Femur (tissue), 1 donor: Measurements from ENCODE around the gene DDX59.

Experiments
- DNase-seq: peaks from one replicate; pipeline ENCODE4 v3.0.0-alpha.2; 2017

DDX59 gene

DNA sequence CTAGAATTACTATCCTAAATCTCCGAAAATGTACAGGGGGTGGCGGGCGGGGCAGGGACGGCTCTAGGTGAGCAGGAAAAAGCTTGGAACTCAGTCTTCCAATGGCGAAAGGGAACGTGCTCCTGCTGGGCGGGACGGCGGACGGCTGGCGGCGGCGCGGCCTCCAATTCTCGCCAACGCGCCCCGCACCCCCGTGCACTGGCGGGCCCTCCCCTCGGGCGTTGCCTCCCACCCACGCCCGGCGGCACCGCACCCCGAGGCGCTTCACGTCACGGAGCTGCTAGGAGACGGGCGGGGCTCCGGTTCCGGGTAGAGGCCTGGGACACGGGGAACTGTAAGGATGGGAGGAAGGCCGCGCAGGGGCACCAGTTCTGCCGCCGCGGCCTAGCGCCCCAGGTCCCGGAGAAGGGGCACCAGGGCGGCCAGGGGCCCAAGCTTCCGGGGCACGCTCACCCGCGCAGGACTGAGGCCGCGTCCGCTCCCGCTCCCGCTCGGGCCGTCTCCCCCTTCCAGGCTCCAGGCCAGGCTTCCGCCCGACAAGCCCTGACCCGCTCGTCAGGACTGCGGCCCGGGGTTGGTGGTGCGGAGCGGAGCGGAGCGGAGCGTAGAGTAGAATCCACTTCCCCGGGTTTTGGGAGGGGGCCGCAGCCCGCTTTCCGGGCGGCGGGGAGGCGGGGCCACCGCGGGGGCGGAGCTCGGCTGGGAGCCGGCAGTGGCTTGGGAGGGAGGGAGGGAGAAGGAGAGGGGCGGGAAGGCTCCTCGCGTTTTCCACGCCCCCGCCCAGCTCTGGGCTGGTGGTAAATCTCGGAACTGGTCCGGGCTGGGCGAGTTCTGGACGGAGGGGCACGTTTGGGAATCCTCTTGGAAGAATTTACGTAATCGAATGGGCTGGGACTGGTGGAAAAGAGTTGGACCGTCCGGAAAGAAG lies at the start of gene DDX59:
DDX59 (minus strand) TSS at position 594 of the 928 bp plus-strand sequence. CDS start 3,167 bp downstream, outside the sequence.
- peak; percentile 98 for DNase-seq

GRCh38 chr1:200714504-200715187 lies 44.9 kb upstream of the DDX59 start:
- DNase-seq: no peak

GRCh38 chr1:200710166-200710565 lies 40.5 kb upstream of the DDX59 start:
- no peak for DNase-seq

DNA sequence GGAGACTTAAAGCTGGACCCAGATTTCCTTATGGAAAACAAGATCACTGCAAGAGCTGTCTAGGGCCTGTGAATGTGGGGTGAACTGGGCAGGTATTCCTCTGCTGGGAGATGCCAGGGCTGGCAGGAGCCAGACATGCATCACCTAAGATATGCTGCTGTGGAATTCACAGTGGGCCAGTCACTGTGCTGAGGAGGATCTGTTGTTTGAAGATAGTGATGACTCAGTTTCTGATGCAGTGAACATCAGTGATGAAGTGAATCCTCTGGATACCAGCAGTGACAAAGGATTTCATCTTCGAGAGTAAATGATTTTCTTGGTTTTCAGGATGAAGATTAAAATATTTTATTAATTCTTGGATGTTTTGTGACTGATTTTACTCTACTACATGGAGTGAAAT lies 39.1 kb upstream of the DDX59 start:
- DNase-seq: no peak

- DNase-seq: no peak
These were observed 38.5 kb upstream of the DDX59 start for GRCh38 chr1:200708161-200708560.

GRCh38 chr1:200707116-200707515 lies 37.4 kb upstream of the DDX59 start:
- no peak for DNase-seq

DNA sequence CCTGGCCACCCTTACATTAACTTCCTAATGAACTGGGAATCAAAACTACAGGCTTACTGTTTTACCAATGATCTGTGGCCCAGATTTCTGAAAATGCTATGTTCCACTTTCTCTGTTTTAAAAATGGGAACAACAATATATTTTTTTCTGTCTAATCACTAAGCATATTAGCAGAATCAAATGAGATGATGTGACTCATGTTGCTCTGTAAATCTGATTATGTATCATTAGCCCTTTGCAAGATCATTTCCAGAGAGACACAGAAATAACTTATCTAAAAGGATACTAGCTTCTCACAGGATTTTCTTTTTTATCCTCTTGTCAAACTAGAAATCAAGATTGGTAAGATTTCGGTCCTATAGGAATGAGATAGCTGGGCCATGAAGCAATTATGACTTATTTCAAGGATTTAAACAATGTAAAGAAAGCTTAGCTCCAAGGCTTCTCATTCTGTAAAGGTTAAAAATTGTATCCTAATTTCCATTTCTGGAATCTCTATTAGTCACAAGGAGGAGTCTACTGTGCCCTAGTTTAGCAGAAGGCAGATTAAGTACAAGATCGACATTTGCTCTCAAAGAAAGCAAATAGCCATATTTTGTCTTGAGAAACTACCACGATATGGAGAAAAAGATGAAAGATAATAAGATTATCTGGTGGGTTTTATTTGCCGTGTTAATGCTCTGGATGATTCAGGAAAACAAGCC lies 36.6 kb upstream of the DDX59 start:
- no peak for DNase-seq

GRCh38 chr1:200704986-200705500 lies 35.3 kb upstream of the DDX59 start:
- no peak for DNase-seq

DNA sequence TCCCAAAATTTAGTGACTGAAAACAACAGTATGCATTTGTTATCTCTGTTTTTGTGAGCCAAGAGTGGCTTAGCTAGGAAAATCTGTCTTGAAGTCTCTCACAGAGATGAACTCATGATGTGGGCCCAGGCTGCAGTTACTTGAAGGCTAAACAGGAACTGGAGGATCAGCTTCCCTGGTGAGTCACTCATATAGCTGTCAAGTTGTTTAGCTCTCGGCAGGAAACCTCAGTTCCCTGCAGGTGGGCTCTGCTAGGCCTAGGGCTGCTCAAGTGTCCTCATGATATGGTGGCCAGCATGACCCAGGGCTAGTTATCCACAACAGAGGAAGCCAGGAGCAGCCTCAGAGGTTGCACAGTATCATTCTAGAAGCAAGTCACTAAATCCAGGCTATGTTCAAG lies 30.2 kb upstream of the DDX59 start:
- DNase-seq: no peak

- DNase-seq: no peak
These were observed 25.0 kb upstream of the DDX59 start for GRCh38 chr1:200694738-200695137.

GRCh38 chr1:200693327-200693726 lies 23.6 kb upstream of the DDX59 start:
- DNase-seq: no peak

DNA sequence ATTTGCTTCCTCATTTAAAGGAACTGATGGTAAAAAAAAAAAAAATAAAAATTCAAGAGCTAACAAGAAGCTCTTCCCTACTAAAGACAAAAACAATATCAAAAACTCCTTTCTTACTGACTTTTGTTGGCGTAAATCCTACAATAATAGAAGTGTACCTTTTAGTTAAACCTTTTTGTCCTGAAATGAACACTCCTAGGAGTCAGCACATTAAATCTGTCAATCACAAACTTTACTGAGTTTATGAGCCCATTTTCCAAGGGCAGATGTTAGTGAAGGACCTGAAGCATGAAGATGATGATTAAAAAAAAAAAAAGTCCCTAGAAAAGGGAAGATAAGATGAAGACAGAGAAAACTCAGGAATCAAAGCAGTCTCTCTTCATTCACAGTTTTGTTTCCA lies 22.6 kb upstream of the DDX59 start:
- no peak for DNase-seq

- no peak for DNase-seq
These were observed 16.9 kb upstream of the DDX59 start for GRCh38 chr1:200686620-200687019.

DNA sequence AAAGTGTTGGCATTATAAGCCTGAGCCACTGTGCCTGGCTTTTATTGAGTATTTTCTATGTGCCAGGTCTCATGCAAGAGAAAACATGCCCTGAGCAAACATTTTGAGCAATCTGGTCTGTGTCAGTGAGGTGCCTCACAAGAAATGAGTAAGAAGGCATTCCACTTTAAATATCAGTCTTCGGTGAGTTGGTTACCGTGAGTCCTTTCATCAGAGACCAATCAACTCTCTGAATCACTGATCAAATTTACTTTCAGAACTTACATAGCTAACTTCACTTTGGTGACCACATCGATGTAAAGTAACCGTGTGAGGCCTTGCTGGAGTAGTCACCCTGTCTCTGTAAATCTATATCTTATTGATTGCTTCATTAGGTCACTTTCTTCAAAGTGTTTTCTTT lies 14.3 kb upstream of the DDX59 start:
- DNase-seq: no peak

DNA sequence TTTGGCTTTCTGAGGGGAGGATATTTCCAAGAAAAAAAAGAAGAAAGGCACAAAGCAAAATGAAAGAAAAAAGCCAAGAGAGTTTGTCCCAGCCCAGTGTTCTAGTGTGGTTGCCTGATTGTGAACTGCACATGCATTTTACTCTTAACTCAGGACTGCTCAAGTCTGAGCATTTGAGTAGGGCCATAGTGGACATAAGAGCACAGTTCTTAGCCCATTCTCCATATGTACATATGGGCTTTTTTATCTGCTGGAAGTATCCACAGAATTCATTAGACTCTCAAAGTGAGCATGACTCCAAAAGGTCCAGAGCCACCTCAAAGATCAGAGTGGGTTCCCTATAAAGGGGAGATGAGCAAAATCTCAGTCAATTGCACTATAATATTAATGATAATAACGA lies 13.6 kb upstream of the DDX59 start:
- no peak for DNase-seq

DNA sequence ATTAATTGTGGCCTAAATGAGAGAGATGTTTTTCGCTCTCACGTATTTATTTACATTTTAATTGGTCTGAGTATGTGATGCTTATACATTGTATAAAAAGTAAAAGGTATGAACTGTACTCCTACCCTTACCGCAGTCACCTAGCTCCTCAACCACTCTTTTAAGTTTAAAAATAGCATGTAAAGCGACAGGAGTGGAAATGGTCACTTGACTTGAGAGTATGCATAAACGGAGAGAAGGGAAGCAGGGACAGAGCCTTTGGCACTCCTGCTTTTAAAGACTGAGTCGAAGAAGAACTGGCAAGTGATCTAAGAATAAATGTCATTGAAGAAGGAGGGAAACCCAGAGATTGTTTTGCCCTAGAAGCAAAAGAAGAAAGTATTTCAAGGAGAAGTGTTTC lies 11.5 kb upstream of the DDX59 start:
- no peak for DNase-seq

- no peak for DNase-seq
These were observed 7.1 kb upstream of the DDX59 start for GRCh38 chr1:200676829-200677228.

GRCh38 chr1:200675588-200675852 lies 5.8 kb upstream of the DDX59 start:
- no peak for DNase-seq

DNA sequence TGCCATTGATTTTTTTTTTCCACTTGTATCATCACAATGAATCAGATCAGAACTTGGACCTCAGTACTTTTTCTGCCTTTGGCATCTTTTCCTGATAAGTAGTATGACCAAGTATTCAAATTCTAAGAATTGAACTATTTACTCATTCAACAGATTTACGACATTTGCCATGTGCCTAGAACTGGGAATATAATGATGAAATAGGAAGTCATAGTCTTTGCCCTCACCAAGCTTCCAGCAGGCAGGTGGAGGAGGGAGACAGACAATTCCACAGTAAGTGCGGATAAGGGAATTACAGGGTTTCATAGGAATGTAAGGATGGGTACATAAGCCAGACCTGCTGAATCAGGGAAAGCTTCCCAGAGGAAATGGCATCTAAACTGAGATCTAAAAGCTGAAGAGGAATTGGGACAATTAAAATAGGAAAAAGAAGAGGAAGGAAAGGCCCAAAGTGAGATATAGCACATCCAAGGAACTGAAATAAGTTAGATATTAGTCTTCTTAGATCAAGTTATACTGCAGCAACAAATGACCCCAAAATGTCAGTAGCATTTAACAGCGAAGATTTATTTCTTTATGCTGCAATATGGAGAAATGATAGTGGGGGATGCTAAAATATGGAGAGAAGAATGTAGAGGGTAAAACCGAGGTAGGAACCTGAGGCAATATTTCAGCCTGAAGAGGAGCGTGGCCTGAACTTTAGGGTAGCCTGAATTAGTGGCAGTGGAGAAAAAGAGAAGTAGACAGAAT lies 5.3 kb upstream of the DDX59 start:
- DNase-seq: no peak

DNA sequence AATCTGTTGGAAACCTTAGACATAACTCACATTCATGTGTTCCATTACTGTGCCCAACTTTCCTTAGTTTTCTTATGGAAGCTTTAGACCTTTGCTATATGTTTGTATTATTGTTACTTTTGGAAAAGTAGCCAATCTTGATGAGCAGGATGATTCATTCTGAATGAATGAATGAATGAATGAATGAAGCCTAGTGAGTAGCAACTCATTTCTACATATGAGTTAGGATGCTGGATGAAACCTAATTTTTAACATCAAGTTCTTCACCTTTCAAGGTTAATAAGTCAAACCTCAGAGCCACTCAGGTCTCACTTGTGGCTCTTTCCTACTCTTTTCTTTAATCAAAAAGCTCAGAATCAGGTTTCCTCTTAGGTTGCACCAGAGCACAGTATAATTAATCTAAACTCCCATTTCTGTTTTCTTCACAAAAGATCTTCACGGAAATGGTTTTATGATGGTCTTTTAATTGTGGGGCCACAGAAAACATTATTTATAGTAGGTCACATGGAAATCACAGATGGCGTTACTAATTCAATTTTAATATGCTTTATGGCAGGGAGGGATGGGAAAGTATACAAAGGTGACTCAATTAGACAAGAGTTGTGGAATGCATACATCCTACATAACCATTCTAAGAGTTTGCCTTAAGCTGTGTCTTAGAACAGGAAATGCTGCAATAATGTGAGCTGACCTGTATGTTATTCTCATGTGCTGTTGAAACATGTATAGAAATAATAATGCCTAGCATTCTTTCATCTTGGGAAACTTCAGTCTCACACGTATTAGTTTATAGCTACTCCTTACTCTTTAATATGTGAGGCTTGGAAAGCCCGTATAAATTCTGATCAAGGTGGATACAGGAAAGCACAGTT lies 4.5 kb upstream of the DDX59 start:
- DNase-seq: no peak

DNA sequence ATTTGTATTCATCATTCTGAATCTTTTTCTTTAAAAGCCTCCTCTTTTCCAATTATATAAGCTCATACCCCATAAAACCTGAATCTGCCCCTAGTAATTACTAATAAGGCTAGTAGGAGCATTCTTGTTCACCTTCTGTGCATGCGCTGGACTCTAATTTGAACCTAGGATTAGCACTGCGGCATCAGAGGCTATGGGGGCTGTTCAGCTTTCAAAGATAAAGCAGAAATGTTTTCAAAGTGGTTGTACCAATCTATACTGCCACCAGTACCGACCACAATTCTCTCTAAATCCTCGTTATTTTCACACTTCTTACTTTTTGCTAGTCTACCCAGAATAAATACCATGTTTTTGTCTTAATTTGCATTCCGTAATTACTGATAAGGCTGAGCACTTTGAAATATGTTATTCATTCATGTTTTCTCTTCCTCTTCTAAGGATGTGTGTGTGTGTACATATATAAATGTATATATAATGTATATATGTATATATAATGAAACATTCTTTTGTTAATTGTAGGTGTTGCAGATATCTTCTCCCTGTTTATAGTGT lies 1.6 kb upstream of the DDX59 start:
- no peak for DNase-seq
